Measurements from ENCODE around the gene MYOM3.

DNA sequence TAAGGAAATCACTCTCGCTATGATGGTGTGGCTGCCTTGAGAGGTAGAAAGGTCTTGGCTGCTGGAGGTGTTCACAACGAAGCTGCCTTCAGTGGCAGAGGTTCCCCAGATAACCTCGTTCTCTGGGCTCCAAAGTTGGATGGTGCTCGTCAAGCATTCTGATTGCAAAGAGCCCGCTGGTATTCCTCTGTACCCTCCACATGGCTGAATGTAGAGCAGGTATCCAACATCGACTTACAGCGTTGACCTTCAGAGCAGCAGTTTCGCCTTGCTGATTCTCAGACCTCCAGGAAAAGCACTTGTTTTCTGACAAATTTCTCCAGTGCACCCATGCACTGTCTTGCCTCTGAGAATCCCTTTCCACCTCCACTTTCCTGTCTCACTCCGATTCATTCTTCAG is 35.3 kb upstream of the MYOM3 start:
- TF ChIP-seq, protein P1, sequence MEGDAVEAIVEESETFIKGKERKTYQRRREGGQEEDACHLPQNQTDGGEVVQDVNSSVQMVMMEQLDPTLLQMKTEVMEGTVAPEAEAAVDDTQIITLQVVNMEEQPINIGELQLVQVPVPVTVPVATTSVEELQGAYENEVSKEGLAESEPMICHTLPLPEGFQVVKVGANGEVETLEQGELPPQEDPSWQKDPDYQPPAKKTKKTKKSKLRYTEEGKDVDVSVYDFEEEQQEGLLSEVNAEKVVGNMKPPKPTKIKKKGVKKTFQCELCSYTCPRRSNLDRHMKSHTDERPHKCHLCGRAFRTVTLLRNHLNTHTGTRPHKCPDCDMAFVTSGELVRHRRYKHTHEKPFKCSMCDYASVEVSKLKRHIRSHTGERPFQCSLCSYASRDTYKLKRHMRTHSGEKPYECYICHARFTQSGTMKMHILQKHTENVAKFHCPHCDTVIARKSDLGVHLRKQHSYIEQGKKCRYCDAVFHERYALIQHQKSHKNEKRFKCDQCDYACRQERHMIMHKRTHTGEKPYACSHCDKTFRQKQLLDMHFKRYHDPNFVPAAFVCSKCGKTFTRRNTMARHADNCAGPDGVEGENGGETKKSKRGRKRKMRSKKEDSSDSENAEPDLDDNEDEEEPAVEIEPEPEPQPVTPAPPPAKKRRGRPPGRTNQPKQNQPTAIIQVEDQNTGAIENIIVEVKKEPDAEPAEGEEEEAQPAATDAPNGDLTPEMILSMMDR (IDR thresholded peaks at IDR 0.05) = no peak
- TF ChIP-seq JUN (IDR thresholded peaks at IDR 0.05) (no peak), EP300 (IDR thresholded peaks at IDR 0.05) (no peak), CEBPB (IDR thresholded peaks at IDR 0.05) (no peak)
- TF ChIP-seq, protein P2, sequence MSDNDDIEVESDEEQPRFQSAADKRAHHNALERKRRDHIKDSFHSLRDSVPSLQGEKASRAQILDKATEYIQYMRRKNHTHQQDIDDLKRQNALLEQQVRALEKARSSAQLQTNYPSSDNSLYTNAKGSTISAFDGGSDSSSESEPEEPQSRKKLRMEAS (IDR thresholded peaks at IDR 0.05) = no peak

Measured in A549 (cell line).